Astrocyte (in vitro differentiated cells and primary cell): ENCODE measurements around the gene MCF2L2.

ENCODE experiments used
- CTCF ChIP-seq: IDR thresholded peaks from 2 replicates; pipeline ENCODE4 v1.5.1; 2011; ENCODE audit warnings: low read depth, mild to moderate bottlenecking, inconsistent platforms, low read length, moderate library complexity; ENCODE audit not compliant: insufficient read depth
- EZH2 ChIP-seq: IDR thresholded peaks from 2 replicates; pipeline ENCODE4 v1.6.1; 2012; ENCODE audit warnings: mild to moderate bottlenecking, low read length, inconsistent platforms; ENCODE audit not compliant: insufficient read depth

GRCh38 chr3:183275937-183276336, 152.5 kb downstream of the MCF2L2 start:
- no peak for TF ChIP-seq CTCF
- no peak for TF ChIP-seq EZH2
